Neuronal stem cell (in vitro differentiated cells): ENCODE results near the gene UNC13D.
A peak's percentile ranks its signal among the peaks of the same experiment; 100 is the strongest.
"Not testable (repeated sequence)": the region's sequence is repeated elsewhere in the genome, so short reads cannot be mapped to it uniquely, and the experiment has no call there.

Experiments used
- DNase-seq: peaks from one replicate; pipeline ENCODE4 v3.0.0-alpha.2; 2013; ENCODE audit warnings: low spot score
- H2AFZ ChIP-seq: one replicate; pipeline ENCODE4 v1.6.1; 2013; ENCODE audit warnings: mild to moderate bottlenecking, low read length, inconsistent platforms
- H2AK5ac ChIP-seq: 2 replicates; pipeline ENCODE4 v1.6.1; 2013; ENCODE audit warnings: low read depth, mild to moderate bottlenecking, inconsistent platforms, low read length, moderate library complexity, mixed read lengths
- H2BK120ac ChIP-seq: 2 replicates; pipeline ENCODE4 v1.6.1; 2013; ENCODE audit warnings: low read depth, mild to moderate bottlenecking, inconsistent platforms, low read length, moderate library complexity, mixed read lengths
- H2BK12ac ChIP-seq: one replicate; pipeline ENCODE4 v1.6.1; 2013; ENCODE audit warnings: low read length, inconsistent platforms
- H2BK15ac ChIP-seq: 2 replicates; pipeline ENCODE4 v1.6.1; 2013; ENCODE audit warnings: mild to moderate bottlenecking, low read length, inconsistent platforms, mixed read lengths
- H2BK5ac ChIP-seq: one replicate; pipeline ENCODE4 v1.6.1; 2013; ENCODE audit warnings: inconsistent platforms, mild to moderate bottlenecking, low read length, moderate library complexity
- H3K14ac ChIP-seq: one replicate; pipeline ENCODE4 v1.6.1; 2013; ENCODE audit warnings: low read length, inconsistent platforms
- H3K18ac ChIP-seq: 2 replicates; pipeline ENCODE4 v1.6.1; 2013; ENCODE audit warnings: low read length, inconsistent platforms
- H3K23ac ChIP-seq: 2 replicates; pipeline ENCODE4 v1.6.1; 2013; ENCODE audit warnings: low read depth, mild to moderate bottlenecking, mixed read lengths, low read length, inconsistent platforms; ENCODE audit not compliant: poor library complexity
- H3K27ac ChIP-seq: replicated peaks from 3 replicates; pipeline ENCODE4 v1.5.1; 2013; ENCODE audit warnings: low read length, inconsistent platforms
- H3K27me3 ChIP-seq, 3 experiments: 2 replicates each; pipeline ENCODE4 v1.6.1; 2013; ENCODE audit warnings: low read length in 3 of 3, mild to moderate bottlenecking in 2 of 3, inconsistent platforms in 1 of 3, low read depth in 1 of 3, mixed read lengths in 1 of 3, moderate library complexity in 1 of 3; ENCODE audit not compliant: control insufficient read depth in 3 of 3, insufficient read depth in 3 of 3
- H3K36me3 ChIP-seq, 2 donors: replicated peaks in 1 of 2; 2 replicates each; pipeline ENCODE4 v1.6.1; 2013; ENCODE audit warnings: low read length in 2 of 2; ENCODE audit not compliant: control insufficient read depth in 2 of 2, insufficient read depth in 2 of 2
- H3K4ac ChIP-seq: 2 replicates; pipeline ENCODE4 v1.6.1; 2013; ENCODE audit warnings: inconsistent platforms, mild to moderate bottlenecking, low read length, moderate library complexity
- H3K4me1 ChIP-seq, 2 donors: 1 replicate in 1 of 2; 2 replicates in 1 of 2; pipeline ENCODE4 v1.6.1; 2013; ENCODE audit warnings: low read length in 2 of 2, low read depth in 1 of 2; ENCODE audit not compliant: control insufficient read depth in 2 of 2, insufficient read depth in 1 of 2
- H3K4me2 ChIP-seq: one replicate; pipeline ENCODE4 v1.6.1; 2013; ENCODE audit warnings: mild to moderate bottlenecking, low read length, inconsistent platforms; ENCODE audit not compliant: insufficient read depth, poor library complexity, severe bottlenecking
- H3K4me3 ChIP-seq, 2 donors: 2 replicates each; pipeline ENCODE4 v1.5.1; 2013; ENCODE audit warnings: low read length in 2 of 2, mild to moderate bottlenecking in 2 of 2, inconsistent platforms in 1 of 2, moderate library complexity in 1 of 2
- H3K79me1 ChIP-seq: one replicate; pipeline ENCODE4 v1.6.1; 2013; ENCODE audit warnings: low read depth, mild to moderate bottlenecking, inconsistent platforms, low read length, moderate library complexity
- H3K9ac ChIP-seq: one replicate; pipeline ENCODE4 v1.6.1; 2013; ENCODE audit warnings: mild to moderate bottlenecking, low read depth, low read length, inconsistent platforms; ENCODE audit not compliant: poor library complexity
- H3K9me3 ChIP-seq, 2 donors: replicated peaks in 1 of 2; 2 replicates each; pipeline versions ENCODE3 to v1.6.1; 2013; ENCODE audit warnings: low read length in 2 of 2, mild to moderate bottlenecking in 2 of 2, inconsistent platforms in 1 of 2, low read depth in 1 of 2, mixed read lengths in 1 of 2, moderate library complexity in 1 of 2; ENCODE audit not compliant: control insufficient read depth in 2 of 2, insufficient read depth in 1 of 2
- H4K8ac ChIP-seq: one replicate; pipeline ENCODE4 v1.6.1; 2013; ENCODE audit warnings: low read depth, mild to moderate bottlenecking, inconsistent platforms, low read length, moderate library complexity
- H4K91ac ChIP-seq: one replicate; pipeline ENCODE4 v1.6.1; 2013; ENCODE audit warnings: low read length, low read depth, mild to moderate bottlenecking, inconsistent platforms; ENCODE audit not compliant: poor library complexity
- WGBS, 2 donors: extraction: QIAGEN DNeasy Blood & Tissue Kit; methylation state at CpG; one replicate each; pipeline ENCODE4 v1.1.7; 2013; ENCODE audit warnings: missing lambda C conversion rate in 2 of 2, mixed read lengths in 1 of 2; ENCODE audit not compliant: insufficient read length in 2 of 2, insufficient replicate concordance in 1 of 2; ENCODE audit errors: extremely low coverage in 2 of 2; 5-methylcytosine and 5-hydroxymethylcytosine counted together

UNC13D gene

GRCh38 chr17:75811174-75811573 lies 33.0 kb downstream of the UNC13D start:
- no peak overlapping the region for H3K4ac ChIP-seq
- H3K4me2 ChIP-seq, result no peak overlapping the region
- no peak overlapping the region for H2BK5ac ChIP-seq
- H3K79me1 ChIP-seq, result peaks cover 30% of the 10 kb centered on the region
- H2AK5ac ChIP-seq, result no peak overlapping the region
- H3K23ac ChIP-seq, result no peak overlapping the region
- H2BK120ac ChIP-seq, result no peak overlapping the region
- H3K18ac ChIP-seq, result no peak overlapping the region
- no peak overlapping the region for H2BK15ac ChIP-seq
- no peak overlapping the region for H3K14ac ChIP-seq
- no peak for DNase-seq
- H3K4me3 ChIP-seq, result no peak overlapping the region
- no peak overlapping the region for H3K9ac ChIP-seq
- peaks cover 0 to 3% of the 10 kb centered on the region in 2 donors for H3K4me1 ChIP-seq
- no peak overlapping the region for H4K91ac ChIP-seq
- H3K27me3 ChIP-seq, result no peaks in the 10 kb centered on the region
- WGBS, 2 donors, result no CpG with 5 or more reads among the region's 7 CpGs
- peaks cover 0 to 2% of the 10 kb centered on the region in 2 donors for H3K9me3 ChIP-seq
- no peak overlapping the region for H2BK12ac ChIP-seq
- no peak overlapping the region for H2AFZ ChIP-seq
- no peak overlapping the region for H3K27ac ChIP-seq
- H3K36me3 ChIP-seq, result peaks cover 54 to 87% of the 10 kb centered on the region in 2 donors
- no peak overlapping the region for H4K8ac ChIP-seq

- Histone ChIP-seq H3K79me1 (peaks cover 30% of the 10 kb centered on the region), H3K36me3 (peaks cover 51 to 83% of the 10 kb centered on the region in 2 donors)
- H2BK120ac ChIP-seq, H4K8ac ChIP-seq, H3K4me3 ChIP-seq, H3K4me1 ChIP-seq, H2BK12ac ChIP-seq, H3K14ac ChIP-seq, H2BK5ac ChIP-seq, H4K91ac ChIP-seq, H3K4me2 ChIP-seq, H3K4ac ChIP-seq, H2BK15ac ChIP-seq, H3K18ac ChIP-seq, H3K27ac ChIP-seq, H3K23ac ChIP-seq, H2AFZ ChIP-seq, H3K9me3 ChIP-seq, H3K9ac ChIP-seq, H2AK5ac ChIP-seq, H3K27me3 ChIP-seq, DNase-seq: not testable (repeated sequence)
- no CpG with 5 or more reads among the region's 11 CpGs for WGBS, 2 donors
Observed at GRCh38 chr17:75810756-75811155, 33.4 kb downstream of the UNC13D start.

GRCh38 chr17:75810216-75810615 lies 34.0 kb downstream of the UNC13D start:
- Histone ChIP-seq H3K27me3 (no peaks in the 10 kb centered on the region), H2AFZ (no peak overlapping the region), H2BK5ac (no peak overlapping the region), H2BK15ac (no peak overlapping the region), H2AK5ac (no peak overlapping the region), H3K4me2 (no peak overlapping the region), H2BK120ac (no peak overlapping the region), H3K4me1 (peaks cover 0 to 3% of the 10 kb centered on the region in 2 donors), H3K23ac (no peak overlapping the region), H4K8ac (no peak overlapping the region), H3K9me3 (peaks cover 0 to under 1% of the 10 kb centered on the region in 2 donors), H3K36me3 (peaks cover 49 to 78% of the 10 kb centered on the region in 2 donors), H4K91ac (no peak overlapping the region), H3K18ac (no peak overlapping the region), H3K27ac (no peak overlapping the region), H3K14ac (no peak overlapping the region), H3K79me1 (peaks cover 28% of the 10 kb centered on the region), H3K4ac (no peak overlapping the region), H3K4me3 (no peak overlapping the region), H3K9ac (no peak overlapping the region), H2BK12ac (no peak overlapping the region)
- WGBS, 2 donors, result no CpG with 5 or more reads among the region's 5 CpGs
- DNase-seq, result no peak

- Histone ChIP-seq H3K4me3 (no peak overlapping the region), H3K4me1 (no peaks in the 10 kb centered on the region), H3K27me3 (no peaks in the 10 kb centered on the region), H3K23ac (no peak overlapping the region), H2BK15ac (no peak overlapping the region), H3K79me1 (peaks cover 23% of the 10 kb centered on the region), H3K4ac (no peak overlapping the region), H2BK5ac (peak overlapping the region; percentile 53), H3K36me3 (peaks cover 45 to 72% of the 10 kb centered on the region in 2 donors), H4K8ac (no peak overlapping the region), H3K9ac (no peak overlapping the region), H2AK5ac (no peak overlapping the region), H3K4me2 (no peak overlapping the region), H3K27ac (no peak overlapping the region), H3K9me3 (no peaks in the 10 kb centered on the region), H2BK12ac (no peak overlapping the region), H2AFZ (no peak overlapping the region), H3K18ac (no peak overlapping the region), H4K91ac (no peak overlapping the region), H3K14ac (no peak overlapping the region), H2BK120ac (no peak overlapping the region)
- DNase-seq, result no peak
- WGBS, 2 donors, result no CpG with 5 or more reads among the region's 24 CpGs
Observed at GRCh38 chr17:75809631-75810111, 34.5 kb downstream of the UNC13D start.
